Dermis blood vessel endothelial cell (primary cell): ENCODE measurements around the gene ABCF2. TPM values are rescaled to one million over a fixed set of nuclear protein-coding genes. Genes with fewer than 3 reads are reported as not detected.

Experiments used
- DNase-seq: peaks from one replicate; pipeline ENCODE4 v3.0.0; 2010
- total RNA-seq: library from RNA; depleted of rRNA; stranded (reverse); fragments of >200 nt; gene quantifications from 2 replicates; pipeline ENCODE4 v1.2.3, GENCODE V29; 2014

Gene ABCF2
- total RNA-seq, 1 donor from 2014 or later: 76.2 TPM

DNA sequence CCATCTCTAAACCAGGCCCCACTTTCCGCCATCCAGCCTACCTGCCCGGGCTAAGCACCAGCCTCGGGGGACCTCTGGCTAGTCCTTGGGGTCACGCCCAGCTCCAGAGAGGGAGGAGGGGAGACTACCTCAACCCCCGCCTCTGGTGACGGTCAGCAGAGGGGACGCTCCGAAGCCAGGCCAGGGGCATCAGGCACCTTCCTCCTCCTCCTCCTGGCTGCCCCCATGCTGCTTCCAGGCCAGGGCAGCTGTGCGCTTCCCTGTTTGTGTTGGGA is 25.5 kb upstream of the ABCF2 start:
- DNase-seq: no peak

DNA sequence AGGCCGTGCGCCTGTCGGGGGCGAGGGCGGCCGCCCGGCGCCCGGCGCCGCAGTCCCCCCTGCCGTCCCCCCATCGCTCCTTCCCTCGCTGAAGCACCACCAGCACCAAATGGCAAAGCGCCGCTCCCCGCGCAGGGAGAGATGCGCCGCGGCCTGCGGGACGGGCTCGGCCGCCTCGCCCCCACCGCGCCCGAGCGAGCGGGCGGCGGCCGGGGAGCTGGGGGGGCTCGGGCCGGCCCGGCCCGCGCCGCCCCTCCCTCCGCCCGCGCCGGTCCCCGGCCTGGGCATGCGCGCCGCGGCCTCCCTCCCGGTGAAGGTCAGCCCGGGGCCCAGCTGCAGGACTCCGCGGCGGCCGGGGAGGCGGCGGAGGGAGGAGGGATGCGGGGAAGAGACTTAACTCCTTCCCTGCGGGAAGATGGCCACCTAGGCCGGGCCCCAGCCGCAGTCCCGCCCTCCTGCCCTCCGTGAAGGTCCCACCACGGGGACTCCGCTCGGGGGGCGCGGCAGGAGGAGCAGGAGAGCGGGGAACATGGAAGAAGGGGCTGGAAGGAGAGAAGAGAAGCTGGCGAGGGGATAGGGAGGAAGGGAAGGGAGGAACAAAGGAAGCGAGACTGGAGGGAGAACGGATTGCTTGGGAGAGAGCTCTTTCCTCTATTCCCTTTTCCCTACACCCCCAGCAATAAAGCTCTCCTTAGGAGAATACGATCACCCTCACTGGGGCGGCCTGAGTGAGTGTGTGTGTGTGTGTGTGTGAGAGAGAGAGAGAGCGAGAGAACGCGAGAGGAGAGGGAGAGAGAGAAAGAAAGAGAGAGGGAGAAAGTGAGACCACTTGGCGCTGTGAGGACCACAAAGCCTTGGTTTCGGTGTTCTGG is 24.9 kb upstream of the ABCF2 start:
- peak; percentile 62 for DNase-seq

DNA sequence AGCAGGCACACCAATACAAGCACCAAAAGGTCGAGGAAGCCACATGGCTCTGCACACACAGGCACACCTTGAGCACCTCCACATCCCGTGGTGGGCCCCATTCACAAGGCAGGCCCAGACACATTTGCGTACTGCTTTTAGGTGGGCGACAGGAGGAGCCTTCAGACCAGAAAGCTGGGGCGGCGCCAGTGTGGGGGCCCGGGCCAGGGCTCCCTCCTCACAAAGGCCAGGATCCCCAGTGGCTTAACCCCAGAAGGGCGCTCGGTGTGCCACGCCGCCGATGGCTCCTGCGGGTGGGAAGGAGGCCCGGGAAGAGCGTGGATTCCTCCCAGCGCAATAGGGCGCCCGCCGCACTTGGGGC is 24.3 kb upstream of the ABCF2 start:
- DNase-seq: no peak

DNA sequence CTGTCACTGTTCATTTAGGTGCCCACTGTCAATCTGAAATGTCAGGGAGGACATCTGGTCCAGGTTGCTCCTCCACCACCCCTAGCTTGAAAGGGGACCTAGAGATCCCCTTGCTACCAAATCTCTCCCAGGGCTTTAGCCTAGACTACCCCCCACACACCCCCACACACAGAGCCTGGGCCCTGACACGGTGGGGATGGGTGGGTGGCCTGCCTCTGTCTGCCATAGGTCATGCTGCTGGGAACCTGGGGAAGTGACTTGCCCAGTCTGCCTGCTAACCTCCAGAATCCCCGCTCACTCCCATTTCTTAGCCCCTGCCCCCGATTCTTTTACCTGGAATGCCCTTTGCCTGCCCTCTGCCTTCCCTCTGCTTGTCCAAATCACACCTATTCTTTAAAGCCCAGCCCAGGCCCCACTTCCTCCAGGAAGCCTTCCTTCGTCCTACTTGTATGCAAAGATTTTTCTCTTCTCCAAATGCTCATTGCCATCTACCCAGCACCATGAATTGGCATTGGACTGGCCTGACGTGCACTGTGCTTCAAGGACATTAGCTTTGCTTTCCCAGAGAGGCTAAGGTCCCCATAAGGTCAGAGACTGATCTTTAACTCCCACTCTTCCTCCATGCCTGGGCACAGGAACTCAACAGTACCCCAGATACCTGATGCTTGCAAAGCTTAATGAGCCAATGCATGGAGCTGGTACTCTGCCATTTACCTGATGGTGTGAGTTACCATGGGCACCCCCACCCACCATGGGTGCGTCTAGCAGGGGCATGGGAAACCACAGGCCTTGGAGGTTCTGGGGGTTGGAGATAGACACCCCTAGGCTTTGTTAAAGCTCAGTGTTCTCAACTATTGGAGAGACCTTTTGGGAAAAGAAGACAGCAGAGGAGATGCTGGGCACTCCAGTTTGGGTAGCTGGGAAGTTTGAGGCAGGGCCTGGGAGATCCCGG is 23.5 kb upstream of the ABCF2 start:
- no peak for DNase-seq

DNA sequence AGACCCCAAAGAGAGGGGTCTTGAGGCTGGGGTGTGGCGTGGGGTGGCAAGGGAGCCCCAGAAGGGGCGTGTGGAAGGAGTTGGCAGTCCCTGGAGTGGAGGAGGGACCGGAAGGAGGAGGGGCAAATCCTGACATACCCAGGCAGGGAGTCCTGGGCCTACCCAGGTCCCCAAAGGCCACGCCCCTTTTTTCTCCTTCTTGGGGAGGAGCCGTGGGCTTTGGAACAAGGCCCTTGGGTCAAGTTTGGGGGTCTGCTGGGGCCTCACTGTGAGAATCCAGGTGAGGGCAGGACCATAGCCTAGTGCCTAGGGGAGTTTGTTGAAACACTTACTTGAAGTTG is 22.7 kb upstream of the ABCF2 start:
- DNase-seq: no peak

DNA sequence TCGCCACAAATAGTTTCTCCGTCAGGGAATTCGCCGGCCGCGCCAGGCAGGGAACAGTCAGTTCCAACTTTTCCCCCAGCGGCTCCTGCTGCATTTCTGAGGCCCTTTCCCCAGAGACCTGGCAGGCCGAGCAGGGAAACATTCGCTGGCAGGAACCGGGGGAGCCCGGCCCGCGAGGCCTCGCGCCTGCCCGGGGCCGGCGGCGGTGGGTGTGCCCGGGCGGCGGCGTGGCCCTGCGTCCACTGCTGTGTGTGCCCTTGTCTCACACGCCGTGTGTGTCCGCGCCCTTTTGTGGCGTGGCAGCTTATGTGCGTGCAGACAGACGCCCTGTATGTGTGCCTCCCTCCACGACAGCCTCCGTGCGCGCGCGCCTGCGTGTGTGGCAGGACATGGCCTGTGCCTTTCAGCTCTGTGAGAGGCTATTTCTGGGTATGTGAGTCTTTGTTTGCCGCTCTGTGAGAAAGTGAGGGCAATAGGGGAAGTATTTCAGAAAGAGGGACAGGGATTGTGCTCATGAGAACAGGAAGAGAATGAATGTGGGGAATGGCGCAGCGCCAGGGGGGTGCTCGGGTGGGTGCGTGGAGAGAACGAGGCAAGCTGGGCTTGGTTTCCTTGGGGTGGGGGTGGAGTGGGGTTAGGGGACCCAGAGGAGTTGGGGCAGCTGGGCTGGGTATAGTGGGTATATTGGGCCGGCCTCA is 22.2 kb upstream of the ABCF2 start:
- DNase-seq: peak; percentile 56

DNA sequence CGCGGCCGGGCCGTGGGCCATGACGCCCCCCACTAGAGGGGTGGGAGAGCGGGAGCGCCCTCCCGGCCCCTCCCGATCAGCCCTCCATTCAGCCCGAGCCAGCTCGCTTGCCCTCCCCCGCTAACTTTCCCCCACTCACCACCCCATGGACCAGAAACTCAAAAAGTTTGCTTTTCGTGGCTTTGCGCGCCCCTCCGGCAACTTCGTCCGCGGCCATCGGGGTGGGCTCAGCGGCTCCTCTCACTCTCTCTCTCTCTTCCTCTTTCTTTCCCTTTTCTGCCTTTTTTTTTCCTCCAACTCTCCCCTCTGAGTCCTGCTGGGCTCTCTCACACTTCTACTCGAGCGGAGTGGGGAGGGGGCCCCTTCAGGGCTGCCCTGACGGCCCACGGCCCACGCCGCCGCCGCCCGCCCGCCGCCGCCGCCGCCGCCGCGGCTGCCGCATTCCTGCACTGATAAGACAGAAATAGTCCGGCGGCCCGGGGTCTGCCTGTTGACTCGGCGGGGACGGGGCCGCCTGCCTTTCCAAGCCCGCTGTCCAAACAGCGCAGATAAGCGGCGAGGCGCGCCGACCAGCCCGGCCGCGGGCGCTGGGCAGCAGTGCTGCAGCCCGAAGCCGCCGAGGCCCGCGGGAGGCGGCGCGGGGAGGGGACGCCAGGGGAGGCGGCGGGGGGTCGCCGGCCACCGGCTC is 21.5 kb upstream of the ABCF2 start, which contains the start of gene SMARCD3:
Gene SMARCD3 (minus strand): TSS at position 349 of the 688 bp plus-strand sequence. CDS start 132 bp downstream, at position 217.
- peak; percentile 62 for DNase-seq

DNA sequence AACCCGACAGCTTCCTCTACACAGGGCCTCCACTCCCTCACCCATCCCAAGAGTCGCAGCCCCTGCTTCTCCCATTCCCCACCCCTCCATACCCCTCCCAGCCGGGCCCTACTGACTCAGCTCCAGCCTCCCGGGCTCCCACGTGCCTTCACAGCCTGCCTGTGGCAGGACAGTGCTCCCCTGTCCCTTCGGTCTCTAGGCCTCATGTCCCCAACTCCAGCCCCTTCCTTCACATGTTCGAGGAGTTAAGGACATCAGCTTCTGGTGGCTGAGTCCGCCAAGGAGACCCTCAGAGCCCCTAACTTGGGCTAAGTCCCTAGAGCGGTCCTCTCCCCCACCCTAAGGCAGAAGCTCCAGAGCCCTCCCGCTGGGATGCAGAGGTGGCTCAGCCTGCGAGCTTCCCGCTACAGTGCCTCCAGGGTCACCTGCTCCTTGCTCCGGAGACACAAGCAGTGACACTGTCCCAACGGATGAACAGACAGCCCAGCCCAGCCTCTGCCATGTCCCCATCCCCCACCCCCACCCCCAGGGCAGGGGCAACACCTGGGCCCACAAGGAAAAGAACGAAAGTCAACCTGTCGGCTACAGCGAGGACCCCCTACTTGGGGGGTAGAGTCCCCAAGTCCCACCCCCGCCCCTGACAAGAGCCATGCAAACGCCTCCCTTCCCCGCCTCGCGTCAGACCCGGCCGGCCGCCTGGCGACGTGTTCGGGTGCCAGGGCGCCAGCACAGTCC is 20.8 kb upstream of the ABCF2 start:
- no peak for DNase-seq

DNA sequence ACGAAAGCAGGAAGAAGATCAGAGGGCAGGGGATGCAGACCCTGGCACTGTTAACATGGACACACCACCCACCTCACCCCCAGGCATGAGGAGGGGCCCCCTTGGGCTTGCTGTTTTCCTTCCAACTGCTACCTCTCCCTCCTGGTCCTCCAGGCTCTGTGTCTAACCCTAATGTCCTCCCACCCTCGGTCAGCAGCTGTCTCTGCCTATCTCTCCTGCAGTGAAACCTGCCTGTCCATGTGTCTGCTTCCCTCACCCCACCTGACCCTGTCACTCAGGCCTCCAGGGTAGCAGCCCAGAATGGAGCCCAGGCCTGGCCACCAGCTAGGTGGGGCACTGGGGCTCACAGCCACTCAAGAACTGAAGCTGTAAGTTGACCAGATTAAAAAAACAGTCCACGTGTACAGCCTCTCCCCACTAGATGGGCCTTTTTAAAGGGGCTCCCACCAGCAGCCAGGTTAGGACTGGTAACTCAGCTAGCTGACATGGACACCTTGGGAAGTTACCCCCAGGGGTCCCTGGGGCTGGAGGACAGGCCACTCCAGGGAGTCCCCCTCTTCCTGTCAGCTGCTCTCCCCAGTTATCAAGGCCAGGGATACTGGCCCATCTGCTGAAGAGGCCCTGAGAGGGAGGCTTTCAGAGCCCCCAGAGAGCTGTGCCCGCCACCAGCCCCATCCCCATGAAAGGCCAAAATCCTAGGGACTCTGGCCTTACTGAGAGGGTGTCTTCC is 20.0 kb upstream of the ABCF2 start:
- DNase-seq: no peak

DNA sequence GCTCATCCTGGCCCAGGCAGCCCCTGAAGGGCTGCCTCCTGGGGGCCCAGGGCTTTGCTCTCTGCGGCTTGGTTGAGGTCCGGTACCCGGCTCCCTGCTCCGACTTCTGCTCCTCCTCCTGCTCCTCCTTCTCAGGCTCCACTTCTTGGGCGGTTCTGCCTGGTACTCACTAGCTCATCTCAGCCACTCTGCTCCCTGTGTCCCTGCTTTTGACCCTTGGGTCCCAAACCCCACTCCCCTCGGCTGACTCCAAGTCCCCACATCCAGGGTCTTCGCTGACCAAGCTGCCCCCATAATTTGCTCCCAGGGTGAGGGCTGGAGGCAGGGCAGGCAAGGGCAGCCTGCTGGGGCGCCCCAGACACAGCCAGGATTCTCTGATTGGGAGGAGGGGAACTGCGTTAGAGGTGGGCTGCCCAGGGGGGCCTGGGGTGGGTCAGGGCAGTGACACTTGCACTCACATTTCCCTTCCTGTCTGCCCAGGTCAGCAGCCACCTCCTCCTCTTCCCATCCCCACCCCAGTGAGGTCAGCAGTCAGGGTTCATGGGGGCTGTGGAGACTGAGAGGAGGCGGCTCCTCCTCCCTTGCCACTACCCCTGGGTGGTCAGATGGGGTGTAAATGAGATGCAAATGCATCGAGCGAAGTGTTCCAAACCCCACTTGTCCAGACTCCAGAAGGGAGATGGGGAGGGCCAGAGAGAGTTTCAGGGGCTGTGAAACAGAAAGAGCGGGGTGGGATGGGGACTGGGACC is 19.3 kb upstream of the ABCF2 start:
- DNase-seq: no peak

DNA sequence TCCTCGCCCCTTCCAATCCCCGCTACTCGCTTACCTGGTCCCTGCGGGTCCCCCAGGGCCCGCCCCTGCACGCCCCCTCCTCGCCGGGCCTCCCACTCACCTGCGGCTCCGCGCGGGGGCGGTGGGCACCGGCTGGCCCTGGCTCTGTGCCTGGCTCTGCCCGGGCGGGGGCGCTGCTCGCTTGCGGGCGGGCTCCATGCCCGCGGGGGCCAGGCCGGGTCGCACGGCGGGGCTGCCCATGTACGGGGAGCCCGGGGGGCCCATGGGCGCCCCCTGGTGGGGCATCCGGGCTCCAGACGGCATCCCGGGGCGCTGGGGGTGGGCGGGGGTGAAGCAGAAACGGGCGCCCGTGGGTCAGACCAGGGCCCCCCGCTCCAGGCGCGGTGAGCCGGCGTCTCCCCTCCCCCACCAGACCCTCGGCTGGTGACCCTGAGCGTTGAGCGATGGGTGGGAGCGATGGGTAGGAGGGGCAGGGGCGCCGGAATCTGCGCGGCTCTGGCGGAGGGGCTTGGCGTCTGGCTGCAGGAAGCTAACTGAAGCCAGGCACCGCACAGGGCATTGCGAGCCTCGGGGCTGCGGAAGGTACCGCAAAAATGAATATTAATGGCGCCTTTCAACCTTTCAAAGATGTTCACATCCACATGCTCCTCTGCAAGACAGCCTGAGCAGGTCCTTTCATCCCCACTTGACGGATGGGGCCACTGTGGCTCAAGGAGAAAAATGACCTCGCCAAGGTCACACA is 18.5 kb upstream of the ABCF2 start:
- peak; percentile 43 for DNase-seq

DNA sequence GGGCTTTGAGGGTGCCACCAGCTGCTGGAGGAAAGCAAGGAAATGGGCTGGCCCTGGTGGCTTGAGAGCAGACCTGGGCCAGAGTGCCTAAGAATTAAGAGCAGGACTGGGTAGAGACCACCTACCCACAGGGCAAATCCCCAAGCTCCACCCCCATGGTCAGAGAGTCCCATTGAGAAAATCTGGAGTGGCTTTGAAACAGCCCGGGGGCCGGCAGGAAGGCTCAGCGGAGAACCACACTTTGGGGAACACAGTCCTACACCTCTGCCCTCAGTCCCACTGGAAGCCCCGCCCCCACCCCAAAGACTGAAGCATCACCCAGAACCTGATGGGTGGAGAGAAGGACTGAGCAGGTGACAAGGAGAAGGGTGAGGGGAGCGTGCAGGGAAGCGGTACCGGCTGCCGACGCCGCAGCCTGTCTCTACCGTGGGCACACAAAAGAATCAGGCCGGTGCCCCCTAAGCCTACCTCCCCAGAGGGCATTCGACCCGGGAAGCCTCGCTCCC is 17.9 kb upstream of the ABCF2 start:
- no peak for DNase-seq

DNA sequence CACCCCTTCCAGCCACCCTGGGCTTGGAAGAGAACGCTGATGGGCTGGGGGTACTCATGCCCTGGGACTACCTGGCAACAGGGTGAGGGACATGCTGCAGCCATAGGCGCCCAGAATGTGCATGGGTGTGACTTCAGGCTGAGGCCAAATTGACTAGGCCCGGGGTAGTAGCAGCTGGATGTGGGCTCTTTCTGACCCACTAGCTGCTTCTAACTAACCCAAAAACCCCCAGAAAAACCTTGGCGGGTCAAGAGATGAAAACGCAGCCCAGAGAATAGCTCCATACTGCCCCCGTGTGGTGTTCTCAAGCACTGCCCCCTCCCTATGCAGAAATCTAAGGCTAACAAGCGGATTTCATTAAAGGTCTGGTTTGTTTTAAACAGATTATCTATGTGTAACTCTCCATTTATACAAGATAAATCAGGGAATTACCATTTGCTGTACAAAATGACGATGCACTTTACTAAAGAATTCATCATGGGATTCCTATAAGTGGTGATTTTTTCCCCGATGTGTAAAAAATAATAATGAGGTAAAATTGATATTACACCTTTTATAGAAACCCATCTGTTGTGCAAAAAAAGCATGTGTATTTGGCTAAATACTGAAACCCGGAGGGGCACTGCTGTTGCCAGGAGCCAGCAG is 17.3 kb upstream of the ABCF2 start:
- DNase-seq: peak; percentile 75

DNA sequence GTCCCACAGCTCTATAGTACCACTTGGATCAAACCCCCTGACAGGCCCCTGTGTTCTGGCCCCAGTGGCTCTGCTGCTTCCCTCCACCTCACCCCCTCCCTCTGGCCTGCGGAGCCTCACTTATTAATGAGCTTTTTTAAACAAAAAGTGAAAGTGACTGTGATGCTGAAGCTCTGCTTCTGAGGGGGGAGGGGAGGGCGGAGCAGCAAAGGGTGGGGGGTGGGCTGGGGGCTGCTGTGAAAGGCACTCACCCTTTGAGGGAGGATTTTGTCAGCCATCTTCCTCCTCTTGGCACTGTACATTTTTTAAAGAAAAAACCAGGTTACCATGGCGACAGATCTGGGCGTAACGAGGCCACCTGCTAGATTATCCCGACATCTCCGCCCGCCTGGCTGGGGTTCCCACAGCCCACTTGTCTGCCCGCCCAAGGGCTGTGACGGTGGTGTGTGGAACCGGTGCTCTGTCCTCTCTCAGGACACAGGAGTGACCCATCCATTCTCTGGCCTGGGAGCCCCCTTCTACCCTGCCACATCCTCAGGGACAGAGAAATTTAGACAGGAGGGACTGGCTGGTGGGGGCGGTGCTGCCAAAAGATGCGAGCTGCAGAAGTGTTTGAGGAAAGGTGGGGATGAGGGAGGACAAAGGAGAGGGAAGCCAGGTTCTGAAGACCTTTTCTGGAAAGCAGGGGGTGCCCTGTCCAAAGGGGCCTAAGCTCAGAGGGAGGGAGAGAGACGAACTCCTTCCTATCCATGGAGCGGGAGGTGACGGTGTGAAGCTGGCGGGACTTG is 16.6 kb upstream of the ABCF2 start:
- DNase-seq: peak; percentile 21

DNA sequence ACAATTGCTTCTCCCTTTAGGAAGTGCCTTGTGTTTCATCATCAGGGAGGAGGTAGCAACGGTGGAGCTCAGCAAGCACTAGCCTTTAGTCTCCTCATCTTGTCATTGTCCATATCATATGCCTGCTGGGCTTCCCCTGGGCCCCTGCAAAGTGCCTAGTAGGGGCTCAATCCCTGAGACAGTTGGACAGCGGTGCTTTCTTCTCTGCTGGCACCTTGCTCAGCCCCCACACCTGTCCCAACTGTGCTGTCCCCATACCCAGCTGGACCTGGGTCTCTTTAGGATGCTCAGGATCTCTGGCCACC is 16.0 kb upstream of the ABCF2 start:
- DNase-seq: no peak

DNA sequence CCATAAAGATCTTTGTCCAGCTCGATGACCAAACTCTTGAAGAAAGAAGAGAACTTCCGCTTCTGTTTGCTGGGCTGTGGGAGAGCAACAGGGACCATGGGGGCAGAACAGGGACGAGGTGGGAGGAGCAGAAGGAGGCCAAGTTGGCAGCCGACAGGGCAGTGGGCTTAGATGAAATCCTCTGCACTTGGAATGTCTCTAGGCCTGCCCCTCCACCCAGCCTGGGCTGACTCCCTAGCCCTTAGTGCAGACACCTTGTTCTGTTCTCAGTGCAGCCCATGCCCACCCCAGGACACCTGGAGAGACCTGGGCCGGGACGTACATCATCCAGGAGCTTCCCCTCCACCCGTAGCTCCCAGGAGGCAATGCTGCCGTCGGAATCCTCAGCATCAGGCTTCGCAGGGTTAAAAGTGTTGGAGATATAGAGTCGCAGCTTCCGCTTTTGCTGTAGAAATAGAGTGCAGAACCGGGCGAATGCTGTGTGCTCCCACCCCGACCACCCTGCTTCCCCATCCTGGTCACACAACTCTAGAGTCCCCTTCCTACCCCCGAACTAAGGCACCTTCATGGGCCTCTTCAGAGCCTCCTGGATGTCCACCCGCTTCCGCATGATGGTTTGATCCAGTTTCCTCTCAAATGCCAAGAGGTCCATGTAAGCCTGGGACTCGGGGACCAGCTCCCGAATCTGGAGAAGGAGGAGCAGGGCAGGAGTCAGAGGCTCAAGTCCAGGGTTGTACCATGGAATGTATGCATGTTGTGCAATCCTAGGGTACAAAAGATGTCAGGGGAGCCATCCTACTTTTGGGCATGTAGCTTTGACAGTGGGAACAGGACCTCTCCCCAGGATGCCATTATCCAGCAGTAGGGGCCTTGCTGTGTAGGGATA is 15.4 kb upstream of the ABCF2 start:
- no peak for DNase-seq

DNA sequence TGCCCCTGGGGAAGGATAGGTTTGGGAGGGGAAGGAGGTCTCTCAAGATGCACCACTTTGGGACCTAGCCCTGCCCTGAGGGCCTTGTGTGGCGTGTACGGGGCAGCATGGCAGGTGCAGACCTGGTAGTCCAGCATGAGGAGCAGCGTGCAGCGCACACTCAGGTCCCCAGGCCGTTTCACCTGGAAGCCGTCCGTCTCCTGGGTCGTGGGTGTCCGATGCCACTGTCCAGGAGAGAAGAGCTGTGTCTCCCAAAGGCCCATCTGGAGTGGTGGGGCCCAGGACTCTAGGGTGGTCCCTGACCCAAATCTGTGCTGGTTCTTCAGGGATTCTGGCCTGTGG is 14.7 kb upstream of the ABCF2 start:
- DNase-seq: no peak
